ENCODE measurements around the gene ZHX3.

DNA sequence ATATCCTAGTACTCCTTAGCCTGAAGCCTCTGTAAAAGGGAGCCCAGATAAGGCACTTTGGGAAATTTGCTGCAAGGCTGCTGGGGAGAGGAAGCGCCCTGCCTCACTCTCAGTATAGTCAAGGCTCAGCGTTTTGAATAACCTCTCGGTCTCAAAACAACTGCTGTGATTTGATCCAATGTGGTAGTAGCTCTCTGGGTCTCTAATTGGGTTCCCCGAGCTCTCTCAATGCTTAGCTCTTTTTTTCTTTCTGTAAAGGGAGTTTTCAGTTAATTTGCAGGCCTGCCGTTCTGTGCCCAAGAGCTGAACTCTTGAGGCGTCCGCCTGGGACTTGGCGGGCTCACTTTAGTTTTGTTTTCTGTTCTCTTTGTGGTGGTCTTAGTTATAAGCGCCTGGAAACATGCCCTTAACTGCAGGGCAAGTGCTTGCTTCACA lies 41.2 kb downstream of the ZHX3 start:
- TF ChIP-seq, protein P1, sequence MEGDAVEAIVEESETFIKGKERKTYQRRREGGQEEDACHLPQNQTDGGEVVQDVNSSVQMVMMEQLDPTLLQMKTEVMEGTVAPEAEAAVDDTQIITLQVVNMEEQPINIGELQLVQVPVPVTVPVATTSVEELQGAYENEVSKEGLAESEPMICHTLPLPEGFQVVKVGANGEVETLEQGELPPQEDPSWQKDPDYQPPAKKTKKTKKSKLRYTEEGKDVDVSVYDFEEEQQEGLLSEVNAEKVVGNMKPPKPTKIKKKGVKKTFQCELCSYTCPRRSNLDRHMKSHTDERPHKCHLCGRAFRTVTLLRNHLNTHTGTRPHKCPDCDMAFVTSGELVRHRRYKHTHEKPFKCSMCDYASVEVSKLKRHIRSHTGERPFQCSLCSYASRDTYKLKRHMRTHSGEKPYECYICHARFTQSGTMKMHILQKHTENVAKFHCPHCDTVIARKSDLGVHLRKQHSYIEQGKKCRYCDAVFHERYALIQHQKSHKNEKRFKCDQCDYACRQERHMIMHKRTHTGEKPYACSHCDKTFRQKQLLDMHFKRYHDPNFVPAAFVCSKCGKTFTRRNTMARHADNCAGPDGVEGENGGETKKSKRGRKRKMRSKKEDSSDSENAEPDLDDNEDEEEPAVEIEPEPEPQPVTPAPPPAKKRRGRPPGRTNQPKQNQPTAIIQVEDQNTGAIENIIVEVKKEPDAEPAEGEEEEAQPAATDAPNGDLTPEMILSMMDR (conservative IDR thresholded peaks at IDR 0.05) = no peak
- TF ChIP-seq EZH2 (IDR thresholded peaks at IDR 0.05; ENCODE audit: low read depth) = no peak

Data from PC-9 (cell line).